Rectal smooth muscle tissue (tissue), 1 donor: ENCODE data around the gene ENC1.

Source experiments
- H3K27ac ChIP-seq: one replicate; pipeline ENCODE4 v1.7.0; 2013; ENCODE audit warnings: low read depth, low read length, inconsistent platforms
- H3K27me3 ChIP-seq: one replicate; pipeline ENCODE4 v1.7.0; 2013; ENCODE audit warnings: low read length; ENCODE audit not compliant: control insufficient read depth, insufficient read depth
- H3K36me3 ChIP-seq: one replicate; pipeline ENCODE4 v1.7.0; 2013; ENCODE audit warnings: low read length; ENCODE audit not compliant: control insufficient read depth, insufficient read depth
- H3K4me1 ChIP-seq: one replicate; pipeline ENCODE4 v1.7.0; 2013; ENCODE audit warnings: low read length; ENCODE audit not compliant: control insufficient read depth, insufficient read depth
- H3K4me3 ChIP-seq: one replicate; pipeline ENCODE4 v1.7.0; 2013; ENCODE audit warnings: low read length
- H3K9ac ChIP-seq: one replicate; pipeline ENCODE4 v1.7.0; 2013; ENCODE audit warnings: low read length

Gene ENC1

GRCh38 chr5:74589204-74590056 is 51.1 kb downstream of the ENC1 start:
- no peak overlapping the region for H3K27ac ChIP-seq
- no peaks in the 10 kb centered on the region for H3K4me1 ChIP-seq
- no peak overlapping the region for H3K9ac ChIP-seq
- no peaks in the 10 kb centered on the region for H3K36me3 ChIP-seq
- H3K27me3 ChIP-seq: no peaks in the 10 kb centered on the region
- no peak overlapping the region for H3K4me3 ChIP-seq

- H3K9ac ChIP-seq: no peak overlapping the region
- no peak overlapping the region for H3K4me3 ChIP-seq
- H3K27me3 ChIP-seq: no peaks in the 10 kb centered on the region
- no peak overlapping the region for H3K27ac ChIP-seq
- no peaks in the 10 kb centered on the region for H3K36me3 ChIP-seq
- H3K4me1 ChIP-seq: no peaks in the 10 kb centered on the region
Measured at GRCh38 chr5:74588415-74588814, 52.1 kb downstream of the ENC1 start.

GRCh38 chr5:74587890-74588289 is 52.6 kb downstream of the ENC1 start:
- no peaks in the 10 kb centered on the region for H3K27me3 ChIP-seq
- no peak overlapping the region for H3K9ac ChIP-seq
- H3K27ac ChIP-seq: no peak overlapping the region
- H3K36me3 ChIP-seq: no peaks in the 10 kb centered on the region
- no peak overlapping the region for H3K4me3 ChIP-seq
- no peaks in the 10 kb centered on the region for H3K4me1 ChIP-seq

- Histone ChIP-seq H3K36me3 (no peaks in the 10 kb centered on the region), H3K27ac (no peak overlapping the region), H3K9ac (no peak overlapping the region), H3K4me1 (no peaks in the 10 kb centered on the region), H3K4me3 (no peak overlapping the region), H3K27me3 (no peaks in the 10 kb centered on the region)
Measured at GRCh38 chr5:74587300-74587699, 53.2 kb downstream of the ENC1 start.

- Histone ChIP-seq H3K9ac (no peak overlapping the region), H3K27me3 (no peaks in the 10 kb centered on the region), H3K4me3 (no peak overlapping the region), H3K4me1 (no peaks in the 10 kb centered on the region), H3K27ac (no peak overlapping the region), H3K36me3 (no peaks in the 10 kb centered on the region)
Measured at GRCh38 chr5:74586856-74587255, 53.7 kb downstream of the ENC1 start.

GRCh38 chr5:74582853-74583252 is 57.7 kb downstream of the ENC1 start:
- Histone ChIP-seq H3K9ac (no peak overlapping the region), H3K27me3 (no peaks in the 10 kb centered on the region), H3K36me3 (no peaks in the 10 kb centered on the region), H3K4me3 (no peak overlapping the region), H3K4me1 (no peaks in the 10 kb centered on the region), H3K27ac (no peak overlapping the region)

- Histone ChIP-seq H3K4me1 (no peaks in the 10 kb centered on the region), H3K36me3 (no peaks in the 10 kb centered on the region), H3K27me3 (no peaks in the 10 kb centered on the region), H3K27ac (no peak overlapping the region), H3K4me3 (no peak overlapping the region), H3K9ac (no peak overlapping the region)
Measured at GRCh38 chr5:74581988-74582365, 58.6 kb downstream of the ENC1 start.

- no peaks in the 10 kb centered on the region for H3K27me3 ChIP-seq
- H3K4me3 ChIP-seq: no peak overlapping the region
- H3K9ac ChIP-seq: no peak overlapping the region
- H3K4me1 ChIP-seq: no peaks in the 10 kb centered on the region
- H3K36me3 ChIP-seq: no peaks in the 10 kb centered on the region
- no peak overlapping the region for H3K27ac ChIP-seq
Measured at GRCh38 chr5:74580729-74581109, 59.8 kb downstream of the ENC1 start.

- H3K4me1 ChIP-seq: no peaks in the 10 kb centered on the region
- no peak overlapping the region for H3K4me3 ChIP-seq
- no peak overlapping the region for H3K27ac ChIP-seq
Measured at GRCh38 chr5:74579215-74579614, 61.3 kb downstream of the ENC1 start.

GRCh38 chr5:74578356-74579044 is 62.0 kb downstream of the ENC1 start:
- Histone ChIP-seq H3K27ac (no peak overlapping the region), H3K4me3 (no peak overlapping the region), H3K36me3 (no peaks in the 10 kb centered on the region), H3K27me3 (no peaks in the 10 kb centered on the region), H3K4me1 (no peaks in the 10 kb centered on the region), H3K9ac (no peak overlapping the region)

More at GRCh38 chr5:74579215-74579614, 61.3 kb downstream of the ENC1 start:
- Histone ChIP-seq H3K27me3 (no peaks in the 10 kb centered on the region), H3K36me3 (no peaks in the 10 kb centered on the region), H3K9ac (no peak overlapping the region)
